Stimulated activated CD4-positive, alpha-beta T cell treated with anti-CD3 and anti-CD28 coated beads, TNF-alpha, amount 100 ng/mL, for 1 hour (primary cell): ENCODE measurements around the gene SYT2.

ENCODE experiments used
- DNase-seq, 3 donors: peaks; one replicate each; pipeline ENCODE4 v3.0.0-alpha.2; 2020; ENCODE audit warnings: low read depth in 3 of 3, low spot score in 1 of 3

SYT2 gene

GRCh38 chr1:202706851-202707250 lies 3.4 kb downstream of the SYT2 start:
- DNase-seq: no peak

- no peak for DNase-seq
These were observed 5.7 kb downstream of the SYT2 start for GRCh38 chr1:202704601-202705000.

- DNase-seq: no peak
These were observed 7.1 kb downstream of the SYT2 start for GRCh38 chr1:202703191-202703590.

GRCh38 chr1:202702088-202702487 lies 8.2 kb downstream of the SYT2 start:
- no peak for DNase-seq

- no peak for DNase-seq
These were observed 9.1 kb downstream of the SYT2 start for GRCh38 chr1:202701200-202701599.

GRCh38 chr1:202700061-202700460 lies 10.2 kb downstream of the SYT2 start:
- DNase-seq: no peak

GRCh38 chr1:202698276-202698675 lies 12.0 kb downstream of the SYT2 start:
- DNase-seq: no peak

GRCh38 chr1:202697038-202697437 lies 13.2 kb downstream of the SYT2 start:
- DNase-seq: no peak

- no peak for DNase-seq
These were observed 15.9 kb downstream of the SYT2 start for GRCh38 chr1:202694314-202694713.

GRCh38 chr1:202692959-202693555 lies 17.2 kb downstream of the SYT2 start:
- DNase-seq: peak; percentile 12 to 38 (median 33)

- no peak for DNase-seq
These were observed 18.4 kb downstream of the SYT2 start for GRCh38 chr1:202691816-202692215.

GRCh38 chr1:202689493-202690342 lies 20.5 kb downstream of the SYT2 start:
- no peak for DNase-seq

- DNase-seq: no peak
These were observed 21.2 kb downstream of the SYT2 start for GRCh38 chr1:202689082-202689481.

GRCh38 chr1:202688401-202688800 lies 21.9 kb downstream of the SYT2 start:
- DNase-seq: no peak

- DNase-seq: no peak
These were observed 22.5 kb downstream of the SYT2 start for GRCh38 chr1:202687798-202688197.

GRCh38 chr1:202687370-202687769 lies 22.9 kb downstream of the SYT2 start:
- no peak for DNase-seq

GRCh38 chr1:202685641-202686040 lies 24.6 kb downstream of the SYT2 start:
- DNase-seq: no peak

- DNase-seq: no peak
These were observed 25.5 kb downstream of the SYT2 start for GRCh38 chr1:202684716-202685115.

GRCh38 chr1:202683029-202683428 lies 27.2 kb downstream of the SYT2 start:
- no peak for DNase-seq

- no peak for DNase-seq
These were observed 27.8 kb downstream of the SYT2 start for GRCh38 chr1:202682477-202682876.

- DNase-seq: no peak
These were observed 28.4 kb downstream of the SYT2 start for GRCh38 chr1:202681736-202682420.
